22Rv1 (cell line): ENCODE results near the gene SSH3.

Experiments used
- ZFX ChIP-seq: fragments of 450-650 bp; IDR thresholded peaks from 2 replicates; pipeline ENCODE4 v1.6.1; 2017; ENCODE audit warnings: antibody characterized with exemption, borderline replicate concordance
- TF ChIP-seq, protein P1 (sequence below): fragments of 450-650 bp; IDR thresholded peaks from 2 replicates; pipeline ENCODE4 v1.5.1; 2017; ENCODE audit warnings: mild to moderate bottlenecking

DNA sequence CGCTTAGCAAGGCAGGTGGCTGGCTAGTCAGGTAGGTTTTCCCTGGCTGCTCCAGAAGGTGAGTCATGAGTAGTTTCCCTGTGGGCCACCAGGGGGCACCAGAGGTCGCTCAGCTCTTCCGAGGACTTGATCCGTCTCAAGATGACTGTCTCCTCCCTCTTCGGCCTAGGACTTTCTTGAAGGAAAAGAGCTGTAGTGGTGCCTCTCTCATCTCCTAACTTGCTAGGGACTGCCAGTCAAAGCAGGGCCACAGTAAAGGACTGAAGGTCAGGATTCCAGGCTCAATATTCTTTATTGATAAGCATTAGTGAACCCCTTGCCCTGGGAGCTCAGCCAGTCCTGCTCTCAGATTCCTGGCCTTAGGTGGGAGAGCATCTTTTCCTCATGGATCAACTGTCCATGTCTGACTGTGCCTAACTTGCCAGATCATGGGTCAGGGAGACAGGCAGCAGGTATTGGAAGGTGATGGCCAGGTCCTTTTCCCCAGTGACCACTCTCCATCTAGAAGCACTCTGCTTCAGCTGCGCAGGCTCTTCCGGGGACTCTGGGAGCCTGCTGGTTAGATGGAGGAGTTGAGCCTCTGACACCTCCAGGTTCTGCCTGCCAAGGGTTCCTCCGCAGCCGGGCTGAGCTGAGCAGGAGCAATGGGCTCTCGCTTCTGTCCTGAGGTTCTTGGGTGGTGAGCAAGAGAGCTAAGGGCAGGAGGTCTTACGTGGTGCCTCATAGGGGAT is 48.1 kb downstream of the SSH3 start:
- TF ChIP-seq, protein P1, sequence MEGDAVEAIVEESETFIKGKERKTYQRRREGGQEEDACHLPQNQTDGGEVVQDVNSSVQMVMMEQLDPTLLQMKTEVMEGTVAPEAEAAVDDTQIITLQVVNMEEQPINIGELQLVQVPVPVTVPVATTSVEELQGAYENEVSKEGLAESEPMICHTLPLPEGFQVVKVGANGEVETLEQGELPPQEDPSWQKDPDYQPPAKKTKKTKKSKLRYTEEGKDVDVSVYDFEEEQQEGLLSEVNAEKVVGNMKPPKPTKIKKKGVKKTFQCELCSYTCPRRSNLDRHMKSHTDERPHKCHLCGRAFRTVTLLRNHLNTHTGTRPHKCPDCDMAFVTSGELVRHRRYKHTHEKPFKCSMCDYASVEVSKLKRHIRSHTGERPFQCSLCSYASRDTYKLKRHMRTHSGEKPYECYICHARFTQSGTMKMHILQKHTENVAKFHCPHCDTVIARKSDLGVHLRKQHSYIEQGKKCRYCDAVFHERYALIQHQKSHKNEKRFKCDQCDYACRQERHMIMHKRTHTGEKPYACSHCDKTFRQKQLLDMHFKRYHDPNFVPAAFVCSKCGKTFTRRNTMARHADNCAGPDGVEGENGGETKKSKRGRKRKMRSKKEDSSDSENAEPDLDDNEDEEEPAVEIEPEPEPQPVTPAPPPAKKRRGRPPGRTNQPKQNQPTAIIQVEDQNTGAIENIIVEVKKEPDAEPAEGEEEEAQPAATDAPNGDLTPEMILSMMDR: peak; percentile 94
- no peak for TF ChIP-seq ZFX
